ENCODE data around the gene TSTD2.

The TSTD2 gene

GRCh38 chr9:97556036-97556720 lies 77.0 kb downstream of the TSTD2 start:
- no peak overlapping the region for H3K27ac ChIP-seq (ENCODE audit: low read depth, low read length, poor library complexity, severe bottlenecking)
- no peak overlapping the region for H2AFZ ChIP-seq (ENCODE audit: low read length)
- H3K4me1 ChIP-seq (ENCODE audit: insufficient read depth, low read length, severe bottlenecking), result no peaks in the 10 kb centered on the region
- no peaks in the 10 kb centered on the region for H3K9me2 ChIP-seq (ENCODE audit: low read depth, low read length)
- no peaks in the 10 kb centered on the region for H3F3A ChIP-seq (ENCODE audit: insufficient read depth, low read length)
- H3K9ac ChIP-seq (ENCODE audit: low read length), result no peak overlapping the region
- H3K27me3 ChIP-seq (ENCODE audit: insufficient read depth, low read length), result no peaks in the 10 kb centered on the region
- H3K4me3 ChIP-seq (ENCODE audit: low read depth, low read length, poor library complexity, severe bottlenecking), result no peak overlapping the region
- no peaks in the 10 kb centered on the region for H3K36me3 ChIP-seq (ENCODE audit: insufficient read depth, low read length)
- no peaks in the 10 kb centered on the region for H4K20me1 ChIP-seq (ENCODE audit: insufficient read depth, low read length)
- TF ChIP-seq EZH2 (IDR thresholded peaks at IDR 0.05; ENCODE audit: borderline replicate concordance, low read length), result no peak
- TF ChIP-seq, protein P1, sequence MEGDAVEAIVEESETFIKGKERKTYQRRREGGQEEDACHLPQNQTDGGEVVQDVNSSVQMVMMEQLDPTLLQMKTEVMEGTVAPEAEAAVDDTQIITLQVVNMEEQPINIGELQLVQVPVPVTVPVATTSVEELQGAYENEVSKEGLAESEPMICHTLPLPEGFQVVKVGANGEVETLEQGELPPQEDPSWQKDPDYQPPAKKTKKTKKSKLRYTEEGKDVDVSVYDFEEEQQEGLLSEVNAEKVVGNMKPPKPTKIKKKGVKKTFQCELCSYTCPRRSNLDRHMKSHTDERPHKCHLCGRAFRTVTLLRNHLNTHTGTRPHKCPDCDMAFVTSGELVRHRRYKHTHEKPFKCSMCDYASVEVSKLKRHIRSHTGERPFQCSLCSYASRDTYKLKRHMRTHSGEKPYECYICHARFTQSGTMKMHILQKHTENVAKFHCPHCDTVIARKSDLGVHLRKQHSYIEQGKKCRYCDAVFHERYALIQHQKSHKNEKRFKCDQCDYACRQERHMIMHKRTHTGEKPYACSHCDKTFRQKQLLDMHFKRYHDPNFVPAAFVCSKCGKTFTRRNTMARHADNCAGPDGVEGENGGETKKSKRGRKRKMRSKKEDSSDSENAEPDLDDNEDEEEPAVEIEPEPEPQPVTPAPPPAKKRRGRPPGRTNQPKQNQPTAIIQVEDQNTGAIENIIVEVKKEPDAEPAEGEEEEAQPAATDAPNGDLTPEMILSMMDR (IDR thresholded peaks at IDR 0.05; ENCODE audit: low read length), result no peak
- H3K79me2 ChIP-seq (ENCODE audit: insufficient read depth, low read length), result no peaks in the 10 kb centered on the region
- no peak overlapping the region for H3K4me2 ChIP-seq (ENCODE audit: low read length)
- no peaks in the 10 kb centered on the region for H3K9me3 ChIP-seq (ENCODE audit: low read length)

DNA sequence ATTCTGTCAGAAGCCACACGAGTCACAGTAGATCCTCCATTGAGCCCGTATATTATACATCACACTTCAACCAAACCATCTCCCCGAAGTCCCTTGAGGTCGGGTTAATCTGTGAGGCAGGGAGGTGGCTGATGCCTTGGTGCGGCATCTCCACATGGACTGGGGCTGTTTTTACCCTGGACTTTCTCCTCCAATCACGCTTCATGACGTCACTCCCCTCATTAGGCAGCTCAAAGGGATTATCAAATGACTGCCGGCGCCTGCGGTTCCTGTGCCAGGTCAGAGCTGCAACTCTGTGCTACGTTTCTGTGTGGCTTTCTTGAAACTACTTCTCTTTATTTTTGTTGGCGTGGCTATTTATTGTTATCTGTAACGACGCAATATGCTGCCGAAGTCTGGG lies 78.0 kb downstream of the TSTD2 start:
- no peak overlapping the region for H3K4me3 ChIP-seq (ENCODE audit: low read depth, low read length, poor library complexity, severe bottlenecking)
- no peaks in the 10 kb centered on the region for H3K4me1 ChIP-seq (ENCODE audit: insufficient read depth, low read length, severe bottlenecking)
- H3K27ac ChIP-seq (ENCODE audit: low read depth, low read length, poor library complexity, severe bottlenecking), result no peak overlapping the region
- TF ChIP-seq EZH2 (IDR thresholded peaks at IDR 0.05; ENCODE audit: borderline replicate concordance, low read length), result no peak
- TF ChIP-seq, protein P1 (IDR thresholded peaks at IDR 0.05; ENCODE audit: low read length), result no peak
- no peaks in the 10 kb centered on the region for H3K27me3 ChIP-seq (ENCODE audit: insufficient read depth, low read length)
- no peaks in the 10 kb centered on the region for H3K9me3 ChIP-seq (ENCODE audit: low read length)
- no peaks in the 10 kb centered on the region for H3K79me2 ChIP-seq (ENCODE audit: insufficient read depth, low read length)
- no peaks in the 10 kb centered on the region for H3K36me3 ChIP-seq (ENCODE audit: insufficient read depth, low read length)
- H3K4me2 ChIP-seq (ENCODE audit: low read length), result no peak overlapping the region
- H4K20me1 ChIP-seq (ENCODE audit: insufficient read depth, low read length), result no peaks in the 10 kb centered on the region
- H3F3A ChIP-seq (ENCODE audit: insufficient read depth, low read length), result no peaks in the 10 kb centered on the region
- H3K9me2 ChIP-seq (ENCODE audit: low read depth, low read length), result no peaks in the 10 kb centered on the region
- no peak overlapping the region for H2AFZ ChIP-seq (ENCODE audit: low read length)
- no peak overlapping the region for H3K9ac ChIP-seq (ENCODE audit: low read length)

DNA sequence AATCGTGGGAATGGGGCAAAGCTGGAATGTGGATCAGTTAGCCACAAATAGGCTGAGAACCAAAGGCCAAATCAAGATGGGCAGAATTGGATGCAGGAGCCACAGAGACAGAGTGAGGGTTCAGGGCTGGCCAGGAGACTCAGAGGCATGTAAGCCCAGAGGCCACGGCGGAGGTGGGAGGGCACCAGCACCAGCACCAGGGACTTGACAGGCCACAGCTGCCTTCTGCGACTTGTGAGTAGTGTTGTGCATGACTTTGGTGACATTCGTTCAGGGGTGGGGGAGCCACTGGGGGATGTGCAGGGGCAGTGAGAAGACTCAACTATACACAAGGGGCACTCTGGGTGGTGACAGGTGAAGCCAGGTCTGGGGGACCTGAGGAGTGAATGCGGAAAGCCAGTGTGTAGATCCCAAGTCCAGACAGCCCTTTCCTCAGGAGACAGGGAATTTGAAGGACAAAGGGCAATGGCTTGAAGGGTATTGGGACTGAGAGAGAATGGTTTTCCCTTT lies 78.5 kb downstream of the TSTD2 start:
- H3K9me3 ChIP-seq (ENCODE audit: low read length), result no peaks in the 10 kb centered on the region
- no peaks in the 10 kb centered on the region for H3K79me2 ChIP-seq (ENCODE audit: insufficient read depth, low read length)
- H3K4me3 ChIP-seq (ENCODE audit: low read depth, low read length, poor library complexity, severe bottlenecking), result no peak overlapping the region
- H3K4me2 ChIP-seq (ENCODE audit: low read length), result no peak overlapping the region
- no peaks in the 10 kb centered on the region for H3K4me1 ChIP-seq (ENCODE audit: insufficient read depth, low read length, severe bottlenecking)
- H3K9me2 ChIP-seq (ENCODE audit: low read depth, low read length), result no peaks in the 10 kb centered on the region
- H2AFZ ChIP-seq (ENCODE audit: low read length), result no peak overlapping the region
- no peak overlapping the region for H3K9ac ChIP-seq (ENCODE audit: low read length)
- TF ChIP-seq, protein P1 (IDR thresholded peaks at IDR 0.05; ENCODE audit: low read length), result no peak
- TF ChIP-seq EZH2 (IDR thresholded peaks at IDR 0.05; ENCODE audit: borderline replicate concordance, low read length), result no peak
- no peaks in the 10 kb centered on the region for H3K36me3 ChIP-seq (ENCODE audit: insufficient read depth, low read length)
- no peaks in the 10 kb centered on the region for H3F3A ChIP-seq (ENCODE audit: insufficient read depth, low read length)
- H4K20me1 ChIP-seq (ENCODE audit: insufficient read depth, low read length), result no peaks in the 10 kb centered on the region
- no peaks in the 10 kb centered on the region for H3K27me3 ChIP-seq (ENCODE audit: insufficient read depth, low read length)
- no peak overlapping the region for H3K27ac ChIP-seq (ENCODE audit: low read depth, low read length, poor library complexity, severe bottlenecking)
